ENCODE results near the gene C1QBP.

Gene C1QBP

DNA sequence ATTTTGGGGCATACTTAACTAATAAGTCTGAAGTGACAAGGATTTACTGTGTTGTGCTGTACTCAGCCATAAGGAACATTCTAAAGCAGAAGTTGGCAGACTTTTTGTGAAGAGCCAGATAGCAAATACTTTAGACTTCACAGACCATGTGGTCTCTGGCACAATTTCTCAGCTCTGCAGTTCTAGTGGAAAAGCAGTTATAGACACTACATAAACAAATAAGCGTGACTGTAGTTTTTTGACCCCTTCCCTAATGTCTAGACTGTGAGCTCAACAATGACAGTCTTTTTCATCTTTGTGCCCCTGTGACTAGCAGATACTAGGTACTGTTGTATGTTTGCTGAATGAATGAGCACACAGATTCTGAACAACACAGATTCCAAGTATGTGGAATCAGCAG is 14.0 kb downstream of the C1QBP start:
- no peak overlapping the region for H3K27ac ChIP-seq
- CTCF ChIA-PET: interaction anchor here (0.6 to 1.7 kb wide), 3 partner anchors 11 to 188 kb away, joined by 3 to 13 read pairs (median 3); partner anchors contain the start of gene C1QBP
- TF ChIP-seq, protein P1, sequence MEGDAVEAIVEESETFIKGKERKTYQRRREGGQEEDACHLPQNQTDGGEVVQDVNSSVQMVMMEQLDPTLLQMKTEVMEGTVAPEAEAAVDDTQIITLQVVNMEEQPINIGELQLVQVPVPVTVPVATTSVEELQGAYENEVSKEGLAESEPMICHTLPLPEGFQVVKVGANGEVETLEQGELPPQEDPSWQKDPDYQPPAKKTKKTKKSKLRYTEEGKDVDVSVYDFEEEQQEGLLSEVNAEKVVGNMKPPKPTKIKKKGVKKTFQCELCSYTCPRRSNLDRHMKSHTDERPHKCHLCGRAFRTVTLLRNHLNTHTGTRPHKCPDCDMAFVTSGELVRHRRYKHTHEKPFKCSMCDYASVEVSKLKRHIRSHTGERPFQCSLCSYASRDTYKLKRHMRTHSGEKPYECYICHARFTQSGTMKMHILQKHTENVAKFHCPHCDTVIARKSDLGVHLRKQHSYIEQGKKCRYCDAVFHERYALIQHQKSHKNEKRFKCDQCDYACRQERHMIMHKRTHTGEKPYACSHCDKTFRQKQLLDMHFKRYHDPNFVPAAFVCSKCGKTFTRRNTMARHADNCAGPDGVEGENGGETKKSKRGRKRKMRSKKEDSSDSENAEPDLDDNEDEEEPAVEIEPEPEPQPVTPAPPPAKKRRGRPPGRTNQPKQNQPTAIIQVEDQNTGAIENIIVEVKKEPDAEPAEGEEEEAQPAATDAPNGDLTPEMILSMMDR (conservative IDR thresholded peaks at IDR 0.05; ENCODE audit: low read depth): no peak
- POLR2A ChIA-PET (ENCODE audit: low non-redundant PET): no interaction called here
- DNase-seq (ENCODE audit: low spot score): no peak

DNA sequence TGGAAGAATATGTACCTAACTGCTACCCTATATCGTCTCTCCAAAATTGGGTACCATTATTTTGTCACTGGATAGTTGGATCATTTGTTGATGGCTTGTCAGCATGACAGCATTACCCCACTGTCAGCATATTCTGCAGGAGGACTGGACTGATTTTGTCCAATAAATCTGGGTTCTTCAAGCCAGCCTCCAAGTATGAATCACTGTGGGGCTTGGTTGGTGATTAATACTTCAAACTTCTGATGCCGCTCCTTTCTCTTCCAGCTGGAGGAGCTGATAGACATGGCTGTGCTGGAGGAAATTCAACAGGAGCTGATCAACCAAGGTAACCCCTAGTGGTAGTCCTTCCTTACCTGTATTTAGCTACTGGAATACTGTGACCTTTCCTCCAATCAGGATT is 16.4 kb downstream of the C1QBP start:
- TF ChIP-seq, protein P1 (conservative IDR thresholded peaks at IDR 0.05; ENCODE audit: low read depth): no peak
- DNase-seq (ENCODE audit: low spot score): peak; percentile 78
- ChIA-PET CTCF (interaction anchor here (0.9 kb wide), 1 partner anchor 16 kb away, joined by 8 read pairs; the partner anchor contains the start of gene C1QBP), POLR2A (ENCODE audit: low non-redundant PET) (no interaction called here)
- H3K27ac ChIP-seq: no peak overlapping the region

DNA sequence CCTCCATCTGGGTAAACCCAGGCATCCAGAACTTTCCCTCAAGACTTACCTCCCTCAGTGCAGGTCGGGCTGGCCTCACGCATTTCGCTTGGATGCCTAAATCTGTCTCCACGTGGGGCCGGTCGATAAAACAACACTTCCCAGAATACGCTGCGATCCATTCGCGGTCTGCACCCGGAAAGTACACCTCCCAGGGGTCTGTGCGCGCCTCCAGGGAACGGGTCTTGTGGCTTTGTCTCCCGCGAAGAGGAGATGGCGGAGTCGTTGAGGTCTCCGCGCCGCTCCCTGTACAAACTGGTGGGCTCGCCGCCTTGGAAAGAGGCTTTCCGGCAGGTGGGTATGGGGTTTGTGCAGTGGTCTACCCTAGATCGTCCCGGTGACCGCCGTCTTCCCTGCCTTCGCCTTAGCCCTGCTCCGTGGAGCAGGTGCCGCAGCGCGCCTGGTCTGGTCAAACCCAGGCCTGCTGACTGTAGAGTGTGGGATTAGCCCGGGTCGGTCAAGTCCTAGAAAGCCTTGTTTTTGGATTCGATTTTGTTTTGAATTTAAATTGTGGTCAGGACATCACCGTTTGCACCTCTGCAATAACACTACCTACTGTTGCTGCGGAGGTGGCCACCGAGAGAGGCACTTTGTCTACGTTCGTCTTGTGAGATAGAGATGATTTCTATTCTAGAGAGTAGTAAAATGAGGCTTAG is 18.8 kb downstream of the C1QBP start, which contains the start of gene RPAIN:
TSS of gene RPAIN (plus strand) at position 224 of the 695 bp plus-strand sequence. CDS start at position 253, 29 bp downstream.
- ChIA-PET CTCF (interaction anchor here (2.0 kb wide), 1 partner anchor 19 kb away, joined by 11 read pairs; the partner anchor contains the start of gene C1QBP), POLR2A (ENCODE audit: low non-redundant PET) (interaction anchor here (0.5 to 1.3 kb wide), 2 partner anchors 19 to 225 kb away, joined by 3 to 9 read pairs; partner anchors contain the start of gene C1QBP)
- peak; percentile 87 for DNase-seq (ENCODE audit: low spot score)
- TF ChIP-seq, protein P1 (conservative IDR thresholded peaks at IDR 0.05; ENCODE audit: low read depth): no peak
- peak within 1 kb of the TSS; percentile 88 for H3K27ac ChIP-seq

DNA sequence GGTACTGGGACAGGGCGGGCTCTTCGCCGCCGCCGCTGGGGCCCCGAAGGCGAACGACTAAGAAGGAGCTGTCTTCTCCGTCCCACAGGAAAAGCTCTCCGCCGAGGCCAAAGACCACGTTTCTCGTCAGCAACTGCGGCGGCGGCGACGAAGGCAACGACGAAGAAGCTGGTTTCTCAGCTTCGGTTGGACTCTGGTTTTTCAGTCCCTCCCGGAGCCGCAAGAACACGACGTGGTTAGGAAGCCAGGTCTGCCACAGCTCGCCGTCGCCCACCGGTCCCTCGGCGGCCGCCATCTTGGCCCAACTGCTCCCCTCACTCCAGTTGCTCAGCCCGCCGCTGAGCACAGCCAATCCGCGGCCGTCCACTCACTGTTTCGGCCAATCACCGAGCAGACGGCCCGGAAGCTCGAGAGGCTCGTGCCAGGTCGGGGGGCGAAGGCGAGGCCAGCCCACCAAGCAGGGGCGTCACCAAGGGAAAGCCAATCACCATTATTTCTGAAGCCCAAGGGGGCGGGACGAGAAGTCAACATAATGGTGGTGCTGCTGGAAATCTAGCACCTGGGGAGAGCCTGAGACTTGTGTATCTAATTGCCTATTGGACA is 19.5 kb downstream of the C1QBP start, which contains the start of gene NUP88:
TSS of gene NUP88 (minus strand) at position 307 of the 603 bp plus-strand sequence. CDS start at position 295, 12 bp downstream.
- TF ChIP-seq, protein P1 (conservative IDR thresholded peaks at IDR 0.05; ENCODE audit: low read depth): no peak
- DNase-seq (ENCODE audit: low spot score): peak; percentile 98
- ChIA-PET POLR2A (ENCODE audit: low non-redundant PET) (interaction anchor here (0.5 to 1.3 kb wide), 4 partner anchors 13 to 224 kb away, joined by 3 to 9 read pairs (median 4); partner anchors contain the start of gene C1QBP), CTCF (interaction anchor here (0.6 to 2.0 kb wide), 3 partner anchors 18 to 27 kb away, joined by 3 to 11 read pairs (median 5); partner anchors contain the start of gene C1QBP)
- H3K27ac ChIP-seq: peak within 1 kb of the TSS; percentile 88

DNA sequence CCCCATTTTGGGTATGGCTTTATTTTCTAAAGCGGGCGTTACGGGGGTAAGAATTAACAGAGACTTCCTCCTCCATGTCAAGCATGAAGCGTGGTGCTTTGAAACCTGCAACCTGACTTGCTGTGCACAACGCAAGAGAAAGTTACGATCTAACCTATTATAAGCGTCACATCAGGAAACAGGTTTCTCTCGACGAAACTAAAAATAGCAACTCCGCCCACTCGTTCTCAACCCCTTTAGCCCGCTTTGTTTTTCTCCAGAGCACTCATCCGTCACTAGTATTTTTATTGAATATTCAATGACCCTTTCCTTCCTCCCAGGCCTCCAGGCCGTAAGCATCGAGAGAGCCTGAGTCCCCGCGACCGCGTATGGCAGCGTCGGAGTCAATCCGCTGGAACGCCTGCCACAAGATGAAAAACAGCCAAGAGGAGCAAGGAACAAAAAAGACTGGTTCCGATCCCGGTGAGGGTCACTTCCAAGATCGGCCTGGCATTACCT is 20.0 kb downstream of the C1QBP start:
- DNase-seq (ENCODE audit: low spot score): no peak
- ChIA-PET POLR2A (ENCODE audit: low non-redundant PET) (interaction anchor here (0.7 to 1.3 kb wide), 2 partner anchors 20 to 51 kb away, joined by 3 to 9 read pairs; partner anchors contain the start of gene C1QBP), CTCF (interaction anchor here (0.6 to 2.0 kb wide), 3 partner anchors 19 to 27 kb away, joined by 3 to 11 read pairs (median 5); partner anchors contain the start of gene C1QBP)
- H3K27ac ChIP-seq: peak overlapping the region; percentile 88
- TF ChIP-seq, protein P1 (conservative IDR thresholded peaks at IDR 0.05; ENCODE audit: low read depth): no peak

DNA sequence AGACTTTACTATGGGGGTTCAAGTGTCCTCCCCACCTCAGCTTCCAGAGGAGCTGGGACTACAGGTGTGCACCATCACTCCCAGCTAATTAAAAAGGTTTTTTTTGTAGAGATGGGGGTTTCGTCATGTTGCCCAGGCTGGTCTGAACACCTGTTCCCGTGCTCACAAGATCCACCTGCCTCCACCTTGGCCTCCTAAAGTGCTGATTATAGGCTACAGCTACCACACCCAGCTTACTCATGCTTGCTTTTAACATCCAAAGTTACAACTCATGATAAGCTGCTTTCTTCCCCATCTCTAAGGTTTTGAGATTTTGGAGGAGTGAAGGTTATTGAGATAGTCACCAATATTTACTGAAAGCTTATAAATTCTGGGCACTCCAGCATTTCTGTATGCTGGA is 22.1 kb downstream of the C1QBP start:
- no peak for DNase-seq (ENCODE audit: low spot score)
- peak overlapping the region; percentile 47 for H3K27ac ChIP-seq
- POLR2A ChIA-PET (ENCODE audit: low non-redundant PET): no interaction called here

More for the DNA sequence above, 22.1 kb downstream of the C1QBP start:
- TF ChIP-seq, protein P1 (conservative IDR thresholded peaks at IDR 0.05; ENCODE audit: low read depth): no peak
- CTCF ChIA-PET: interaction anchor here (0.7 kb wide), 1 partner anchor 82 kb away, joined by 3 read pairs; no protein-coding TSS in a partner anchor

Measured in RWPE1 (cell line).